SK-N-SH treated with all-trans-retinoic acid at 6 μM for 48 hours (cell line): Measurements from ENCODE around the gene MALRD1.

Experiments
- OSR1 ChIP-seq: fragments of 250-450 bp; sonication (Bioruptor Pico); IDR thresholded peaks from 2 replicates; pipeline ENCODE4 v1.8.0; 2022; ENCODE audit warnings: moderate library complexity, mild to moderate bottlenecking, inconsistent platforms
- ZNF565 ChIP-seq: fragments of 450-650 bp; formaldehyde crosslinking; conservative IDR thresholded peaks from 2 replicates; pipeline ENCODE4 v1.5.0; 2020; ENCODE audit warnings: low read depth, mild to moderate bottlenecking, moderate library complexity
- TF ChIP-seq, protein P1 (sequence below): fragments of 250-450 bp; sonication (Bioruptor Pico); IDR thresholded peaks from 2 replicates; pipeline ENCODE4 v1.8.0; 2020; ENCODE audit warnings: mild to moderate bottlenecking, moderate library complexity, borderline replicate concordance
- TF ChIP-seq, protein P2 (sequence below): fragments of 250-450 bp; sonication (Bioruptor Pico); IDR thresholded peaks from 2 replicates; pipeline ENCODE4 v1.8.0; 2021; ENCODE audit warnings: low read depth, mild to moderate bottlenecking, moderate library complexity, borderline replicate concordance
- TF ChIP-seq, protein P3 (sequence below): fragments of 250-450 bp; sonication (Bioruptor Pico); IDR thresholded peaks from 2 replicates; pipeline ENCODE4 v1.5.1; 2021; ENCODE audit warnings: mild to moderate bottlenecking, moderate library complexity

DNA sequence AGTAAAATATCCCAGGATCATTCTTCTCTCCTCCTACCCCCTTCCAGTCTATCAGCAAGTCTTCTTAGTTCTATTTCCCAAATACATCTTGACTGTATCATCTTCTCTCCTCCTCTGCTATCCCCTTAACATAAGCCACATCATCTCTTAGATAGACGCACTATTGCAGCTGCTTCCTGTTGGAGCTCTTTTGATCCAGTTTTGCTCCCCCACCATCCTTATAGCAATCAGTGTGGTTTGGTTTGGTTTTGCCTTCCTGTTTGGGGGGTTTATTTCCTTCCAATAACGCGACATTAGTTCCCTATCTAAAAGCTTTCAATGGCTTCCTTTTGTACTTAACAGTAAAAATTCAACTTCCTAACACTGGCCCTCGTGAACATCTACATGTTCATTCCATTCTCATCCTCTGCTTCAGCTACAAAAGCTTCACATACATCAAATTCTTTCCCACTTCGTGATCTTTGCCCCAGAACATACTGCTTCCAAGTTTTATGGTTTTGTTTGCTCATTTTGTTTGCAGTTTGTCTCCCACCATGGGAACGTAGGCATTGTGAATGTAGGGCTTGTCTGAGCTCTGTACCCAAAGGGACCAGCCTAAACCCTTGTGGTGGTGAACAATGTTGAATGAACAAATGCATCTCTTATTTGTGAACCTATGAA lies 734.0 kb downstream of the MALRD1 start:
- TF ChIP-seq ZNF565 (CRISPR knock-in tag) (no peak), OSR1 (CRISPR knock-in tag) (no peak)
- TF ChIP-seq, protein P1, sequence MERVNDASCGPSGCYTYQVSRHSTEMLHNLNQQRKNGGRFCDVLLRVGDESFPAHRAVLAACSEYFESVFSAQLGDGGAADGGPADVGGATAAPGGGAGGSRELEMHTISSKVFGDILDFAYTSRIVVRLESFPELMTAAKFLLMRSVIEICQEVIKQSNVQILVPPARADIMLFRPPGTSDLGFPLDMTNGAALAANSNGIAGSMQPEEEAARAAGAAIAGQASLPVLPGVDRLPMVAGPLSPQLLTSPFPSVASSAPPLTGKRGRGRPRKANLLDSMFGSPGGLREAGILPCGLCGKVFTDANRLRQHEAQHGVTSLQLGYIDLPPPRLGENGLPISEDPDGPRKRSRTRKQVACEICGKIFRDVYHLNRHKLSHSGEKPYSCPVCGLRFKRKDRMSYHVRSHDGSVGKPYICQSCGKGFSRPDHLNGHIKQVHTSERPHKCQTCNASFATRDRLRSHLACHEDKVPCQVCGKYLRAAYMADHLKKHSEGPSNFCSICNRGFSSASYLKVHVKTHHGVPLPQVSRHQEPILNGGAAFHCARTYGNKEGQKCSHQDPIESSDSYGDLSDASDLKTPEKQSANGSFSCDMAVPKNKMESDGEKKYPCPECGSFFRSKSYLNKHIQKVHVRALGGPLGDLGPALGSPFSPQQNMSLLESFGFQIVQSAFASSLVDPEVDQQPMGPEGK (CRISPR knock-in tag) = no peak
- TF ChIP-seq, protein P2, sequence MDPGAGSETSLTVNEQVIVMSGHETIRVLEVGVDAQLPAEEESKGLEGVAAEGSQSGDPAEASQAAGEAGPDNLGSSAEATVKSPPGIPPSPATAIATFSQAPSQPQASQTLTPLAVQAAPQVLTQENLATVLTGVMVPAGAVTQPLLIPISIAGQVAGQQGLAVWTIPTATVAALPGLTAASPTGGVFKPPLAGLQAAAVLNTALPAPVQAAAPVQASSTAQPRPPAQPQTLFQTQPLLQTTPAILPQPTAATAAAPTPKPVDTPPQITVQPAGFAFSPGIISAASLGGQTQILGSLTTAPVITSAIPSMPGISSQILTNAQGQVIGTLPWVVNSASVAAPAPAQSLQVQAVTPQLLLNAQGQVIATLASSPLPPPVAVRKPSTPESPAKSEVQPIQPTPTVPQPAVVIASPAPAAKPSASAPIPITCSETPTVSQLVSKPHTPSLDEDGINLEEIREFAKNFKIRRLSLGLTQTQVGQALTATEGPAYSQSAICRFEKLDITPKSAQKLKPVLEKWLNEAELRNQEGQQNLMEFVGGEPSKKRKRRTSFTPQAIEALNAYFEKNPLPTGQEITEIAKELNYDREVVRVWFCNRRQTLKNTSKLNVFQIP (CRISPR knock-in tag) = no peak
- TF ChIP-seq, protein P3, sequence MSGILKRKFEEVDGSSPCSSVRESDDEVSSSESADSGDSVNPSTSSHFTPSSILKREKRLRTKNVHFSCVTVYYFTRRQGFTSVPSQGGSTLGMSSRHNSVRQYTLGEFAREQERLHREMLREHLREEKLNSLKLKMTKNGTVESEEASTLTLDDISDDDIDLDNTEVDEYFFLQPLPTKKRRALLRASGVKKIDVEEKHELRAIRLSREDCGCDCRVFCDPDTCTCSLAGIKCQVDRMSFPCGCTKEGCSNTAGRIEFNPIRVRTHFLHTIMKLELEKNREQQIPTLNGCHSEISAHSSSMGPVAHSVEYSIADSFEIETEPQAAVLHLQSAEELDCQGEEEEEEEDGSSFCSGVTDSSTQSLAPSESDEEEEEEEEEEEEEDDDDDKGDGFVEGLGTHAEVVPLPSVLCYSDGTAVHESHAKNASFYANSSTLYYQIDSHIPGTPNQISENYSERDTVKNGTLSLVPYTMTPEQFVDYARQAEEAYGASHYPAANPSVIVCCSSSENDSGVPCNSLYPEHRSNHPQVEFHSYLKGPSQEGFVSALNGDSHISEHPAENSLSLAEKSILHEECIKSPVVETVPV = no peak
